HG02798 (cell line): ENCODE data around the gene EIF3L.

Source experiments
- ATAC-seq: cut with Tn5 transposase; IDR thresholded peaks from one replicate; pipeline ENCODE4 v1.9.1; 2021; ENCODE audit warnings: mild to moderate bottlenecking; ENCODE audit not compliant: unreplicated experiment, poor library complexity

The EIF3L gene

GRCh38 chr22:37924386-37925065 lies 75.3 kb downstream of the EIF3L start:
- no peak for ATAC-seq

DNA sequence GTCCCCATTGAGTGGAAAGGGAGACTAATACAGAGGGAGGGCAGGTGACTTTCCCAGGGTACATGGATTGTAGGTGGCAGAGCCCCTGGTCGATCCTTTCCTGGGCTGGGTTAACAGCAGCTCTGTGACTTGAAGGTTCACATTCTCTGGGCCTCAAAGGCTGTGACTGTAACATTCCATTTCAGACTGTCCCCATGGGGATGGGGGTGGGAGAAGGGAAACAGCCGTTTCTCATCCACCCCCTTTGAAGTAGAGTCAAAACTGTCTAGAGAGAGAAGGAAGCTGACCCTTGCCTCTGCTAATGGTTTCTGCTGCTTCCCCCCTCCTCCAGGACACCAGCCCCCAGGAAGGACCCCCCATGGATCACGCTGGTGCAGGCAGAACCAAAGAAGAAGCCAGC lies 76.1 kb downstream of the EIF3L start:
- no peak for ATAC-seq

GRCh38 chr22:37925767-37926166 lies 76.5 kb downstream of the EIF3L start:
- no peak for ATAC-seq

GRCh38 chr22:37926358-37926757 lies 77.1 kb downstream of the EIF3L start:
- no peak for ATAC-seq

GRCh38 chr22:37926771-37927636 lies 77.8 kb downstream of the EIF3L start:
- no peak for ATAC-seq

DNA sequence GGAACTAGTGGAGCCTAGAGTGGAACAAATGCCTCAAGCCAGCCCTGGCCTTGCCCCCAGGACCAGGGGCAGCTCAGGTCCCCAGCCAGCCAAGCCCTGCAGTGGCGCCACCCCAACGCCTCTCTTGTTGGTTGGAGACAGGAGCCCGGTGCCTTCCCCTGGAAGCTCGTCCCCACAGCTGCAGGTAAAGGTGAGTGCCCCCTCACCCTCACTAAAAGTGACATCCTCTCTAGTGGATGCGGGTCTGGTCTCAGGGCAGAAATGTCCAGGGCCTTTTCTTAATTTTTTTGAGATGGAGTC lies 78.4 kb downstream of the EIF3L start:
- no peak for ATAC-seq

DNA sequence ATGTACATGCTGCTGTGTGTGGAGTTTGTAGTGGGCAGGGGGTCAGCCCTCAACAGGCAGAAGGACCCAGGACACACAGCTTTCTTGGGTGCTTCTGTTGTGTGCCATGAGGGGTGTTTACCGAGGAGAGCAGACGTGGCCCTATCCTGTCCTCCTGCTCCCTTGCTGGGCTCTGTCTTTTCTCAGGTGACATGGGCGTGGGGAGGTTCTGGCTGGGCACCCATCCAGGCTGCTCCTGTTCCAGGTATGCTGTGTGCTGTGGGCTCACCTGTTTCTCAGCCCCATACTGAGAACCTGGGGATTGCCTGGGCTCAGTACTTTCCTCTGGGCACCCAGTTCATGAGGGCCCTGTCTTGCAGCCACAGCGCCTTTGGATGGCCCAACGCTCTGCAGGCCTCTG lies 80.2 kb downstream of the EIF3L start:
- no peak for ATAC-seq

DNA sequence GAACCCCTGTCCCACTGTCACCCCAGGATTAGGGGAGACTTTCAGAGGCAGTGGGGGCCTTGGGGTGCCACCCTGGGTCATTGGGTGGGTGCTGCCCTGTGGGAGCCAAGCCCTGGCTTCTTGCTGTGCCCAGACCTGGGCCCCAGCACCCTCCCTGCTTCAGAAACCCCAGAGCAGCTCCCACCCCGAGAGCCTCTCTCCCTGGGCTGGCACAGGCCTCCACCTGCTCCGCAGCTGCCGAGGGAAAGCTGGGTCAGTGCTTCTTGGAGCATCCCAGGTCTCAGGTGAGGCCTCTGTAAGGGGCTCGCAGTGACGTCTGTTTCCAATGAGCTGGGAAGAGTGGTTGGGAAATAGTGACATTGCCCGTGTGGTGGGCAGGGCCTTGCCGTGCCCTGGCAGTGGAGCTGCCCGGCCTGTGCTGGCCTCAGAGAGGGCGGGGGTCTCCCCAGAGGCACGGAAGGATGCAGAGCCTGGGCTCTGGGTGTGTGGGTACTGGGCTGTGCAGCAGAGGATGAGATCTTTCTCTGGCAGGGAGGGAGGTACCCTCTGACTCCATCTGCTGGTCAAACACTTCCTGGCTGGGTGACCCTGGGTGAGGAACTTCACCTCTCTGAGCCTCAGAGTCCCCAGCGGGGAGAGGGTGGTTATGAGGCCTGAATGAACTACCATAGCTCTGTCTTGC lies 81.2 kb downstream of the EIF3L start:
- ATAC-seq: no peak

- no peak for ATAC-seq
Observed at GRCh38 chr22:37930952-37931440, 81.8 kb downstream of the EIF3L start.

- ATAC-seq: no peak
Observed at GRCh38 chr22:37931893-37932389, 82.7 kb downstream of the EIF3L start.

DNA sequence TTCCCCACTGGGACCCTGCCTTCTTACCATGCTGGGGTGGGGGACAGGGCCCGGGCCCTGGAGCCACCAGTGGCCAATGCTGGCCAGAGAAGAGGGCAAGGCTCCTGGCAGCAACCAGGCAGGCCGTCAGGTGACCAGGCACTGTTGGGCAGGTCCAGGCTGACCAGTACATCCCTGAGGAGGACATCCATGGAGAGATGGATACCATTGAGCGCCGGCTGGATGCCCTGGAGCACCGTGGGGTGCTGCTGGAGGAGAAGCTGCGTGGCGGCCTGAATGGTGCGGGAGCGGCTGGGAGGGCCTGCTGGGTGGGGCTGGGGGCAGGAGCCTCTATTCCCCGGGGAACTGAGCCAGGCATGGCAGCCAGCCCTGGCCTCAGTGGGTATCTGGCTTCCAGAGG lies 83.2 kb downstream of the EIF3L start:
- no peak for ATAC-seq

GRCh38 chr22:37932821-37933578 lies 83.8 kb downstream of the EIF3L start:
- no peak for ATAC-seq

DNA sequence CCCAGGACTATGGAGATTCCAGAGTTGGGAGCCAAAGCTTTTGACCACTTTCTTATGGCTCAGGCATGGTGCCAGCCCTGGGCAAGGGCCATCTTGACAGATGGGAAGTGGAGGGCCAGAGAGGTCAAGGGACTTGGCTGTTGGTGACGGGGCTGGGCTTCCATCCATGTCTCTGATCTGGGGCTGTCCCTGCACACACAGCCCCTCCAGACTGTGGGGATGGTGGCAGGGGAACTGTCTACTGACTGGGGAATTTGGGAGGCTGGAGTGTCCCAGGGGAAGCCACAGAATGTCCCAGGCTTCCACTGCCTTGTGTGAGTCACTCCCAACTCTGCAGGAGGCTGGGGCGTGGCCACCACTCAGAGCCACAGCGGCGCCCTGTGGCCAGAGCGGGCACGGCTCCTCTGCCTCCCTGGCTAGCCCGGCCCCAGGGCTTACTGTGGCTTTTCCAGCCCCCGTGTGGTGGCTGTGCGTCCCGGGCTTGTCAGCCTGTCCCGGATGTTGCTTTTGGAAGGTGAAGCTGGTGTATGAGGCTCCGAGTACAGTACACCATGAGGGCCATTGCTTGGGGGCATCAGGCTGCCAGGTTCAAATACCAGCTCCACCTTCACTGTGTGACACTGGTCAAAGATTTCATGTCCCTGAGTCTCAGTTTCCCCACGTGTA lies 84.6 kb downstream of the EIF3L start:
- peak; percentile 91 for ATAC-seq
